Measurements from ENCODE around the gene TEX13D.

Gene TEX13D

DNA sequence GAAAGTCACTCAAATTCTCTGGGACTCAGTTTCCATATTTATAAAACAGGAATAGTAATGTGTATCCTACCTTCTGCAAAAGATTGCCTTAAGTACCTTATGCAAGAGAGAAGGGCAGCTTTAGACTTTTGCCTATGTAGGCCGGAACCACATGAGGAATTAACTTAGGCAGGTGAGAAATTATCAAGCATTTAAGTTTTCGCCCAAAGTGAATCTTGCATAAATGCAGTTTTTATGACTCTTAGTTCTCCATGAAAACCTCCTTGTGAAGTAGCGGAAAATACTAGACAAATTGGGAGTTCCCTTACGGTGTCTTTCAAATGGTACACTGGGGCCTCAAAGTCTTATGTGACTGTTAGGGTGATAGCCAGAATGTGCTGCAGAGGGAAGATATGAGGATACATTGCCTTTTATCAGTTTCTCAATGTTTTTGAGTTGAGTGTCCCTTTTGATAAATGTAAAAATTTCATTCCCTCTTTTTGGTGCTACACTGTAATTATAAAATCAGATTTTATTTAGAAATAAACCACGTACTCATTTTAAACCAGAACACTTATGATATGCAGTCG is 16.5 kb downstream of the TEX13D start:
- no peak for TF ChIP-seq CTCF (IDR thresholded peaks at IDR 0.05; ENCODE audit: low read depth, low read length)
- DNase-seq (ENCODE audit: extremely low read depth, low read depth), result no peak

DNA sequence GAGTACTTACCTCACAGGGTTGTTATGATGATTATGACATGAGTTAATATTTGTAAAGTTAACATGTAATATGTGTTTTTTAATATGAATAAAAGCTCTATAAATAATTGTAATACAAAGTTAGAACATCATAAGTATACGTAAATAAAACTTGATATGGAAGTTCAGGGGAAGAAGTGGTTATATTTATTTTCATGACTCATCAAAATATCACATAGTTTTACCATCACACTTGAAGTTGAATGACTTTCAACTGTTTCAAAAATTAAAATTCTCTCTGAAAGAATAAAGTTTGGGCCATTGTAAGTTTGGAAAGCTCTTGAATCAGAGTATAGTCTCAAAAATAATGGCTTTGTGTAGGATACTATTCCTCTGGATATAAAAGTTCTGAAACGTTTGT is 22.2 kb downstream of the TEX13D start:
- DNase-seq (ENCODE audit: extremely low read depth, low read depth), result no peak
- TF ChIP-seq CTCF (IDR thresholded peaks at IDR 0.05; ENCODE audit: low read depth, low read length), result no peak

DNA sequence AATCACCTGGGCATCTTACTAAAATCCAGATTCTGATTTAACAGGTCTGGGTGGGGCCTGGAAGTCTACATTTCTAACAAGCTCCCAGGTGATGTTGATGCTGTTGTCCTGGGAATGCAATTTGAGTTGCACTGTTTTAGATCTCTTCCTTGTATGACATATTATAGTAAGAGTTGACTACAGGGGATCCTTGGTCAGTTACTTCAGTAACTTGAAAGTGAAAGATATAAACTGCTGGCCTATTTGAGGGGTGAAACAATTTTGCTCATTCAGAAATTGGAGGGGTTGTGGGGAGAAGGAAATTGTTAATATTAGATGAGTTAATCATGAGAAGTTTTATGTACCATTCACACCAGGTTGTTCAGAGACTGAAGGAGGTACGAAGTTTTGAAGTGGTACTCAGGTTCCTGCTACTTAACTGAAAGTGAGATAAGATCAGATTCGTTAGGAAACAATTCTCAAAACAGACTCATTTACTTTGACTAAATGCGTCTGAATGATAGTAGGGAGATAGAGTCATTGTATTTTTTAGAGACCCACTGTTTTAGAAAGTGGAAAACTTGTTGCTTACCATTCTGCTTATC is 26.4 kb downstream of the TEX13D start:
- no peak for TF ChIP-seq CTCF (IDR thresholded peaks at IDR 0.05; ENCODE audit: low read depth, low read length)
- DNase-seq (ENCODE audit: extremely low read depth, low read depth), result no peak

GRCh38 chrX:124362072-124362471 is 29.6 kb downstream of the TEX13D start:
- no peak for TF ChIP-seq CTCF (IDR thresholded peaks at IDR 0.05; ENCODE audit: low read depth, low read length)
- no peak for DNase-seq (ENCODE audit: extremely low read depth, low read depth)

- DNase-seq (ENCODE audit: extremely low read depth, low read depth), result no peak
- TF ChIP-seq CTCF (IDR thresholded peaks at IDR 0.05; ENCODE audit: low read depth, low read length), result no peak
Observed at GRCh38 chrX:124362761-124363160, 30.3 kb downstream of the TEX13D start.

DNA sequence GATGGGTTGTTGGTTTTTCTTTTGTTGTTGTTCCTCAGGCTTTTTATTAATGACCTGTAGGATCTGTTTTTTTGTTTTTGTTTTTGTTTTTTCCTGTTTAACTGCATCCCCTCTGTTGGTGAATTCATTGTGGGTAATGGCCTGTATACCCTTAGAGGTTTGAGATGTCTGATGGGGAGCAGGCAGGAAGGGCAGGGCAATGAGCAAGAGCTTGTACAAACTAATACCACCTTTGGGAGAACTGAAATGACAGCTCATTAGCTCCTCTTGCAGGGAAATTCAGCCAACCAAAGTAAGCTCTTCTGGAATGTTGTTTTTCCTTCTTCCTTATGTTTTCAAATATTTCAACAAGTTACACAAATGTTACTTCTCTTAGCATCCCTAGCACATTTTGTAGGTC is 37.3 kb downstream of the TEX13D start:
- no peak for TF ChIP-seq CTCF (IDR thresholded peaks at IDR 0.05; ENCODE audit: low read depth, low read length)
- DNase-seq (ENCODE audit: extremely low read depth, low read depth), result no peak

- DNase-seq (ENCODE audit: extremely low read depth, low read depth), result no peak
- no peak for TF ChIP-seq CTCF (IDR thresholded peaks at IDR 0.05; ENCODE audit: low read depth, low read length)
Observed at GRCh38 chrX:124373348-124373747, 40.9 kb downstream of the TEX13D start.
